Spleen (tissue), 11 donors: Measurements from ENCODE around the gene SCML2. TPM values are rescaled to one million over a fixed set of nuclear protein-coding genes. Genes with fewer than 3 reads are reported as not detected.
"Not testable (repeated sequence)": the region's sequence is repeated elsewhere in the genome, so short reads cannot be mapped to it uniquely, and the experiment has no call there.

ENCODE experiments used
- DNase-seq: peaks from one replicate; pipeline ENCODE4 v3.0.0-alpha.2; 2020
- H3K27ac ChIP-seq, 8 donors: fragments of 200-600 bp; sonication (generic) in 7 of 8; 1 replicate in 4 of 8; 2 replicates in 4 of 8; pipeline versions ENCODE4 v1.5.0 to v1.8.0; 2016 to 2021; ENCODE audit warnings: inconsistent platforms in 4 of 8, mild to moderate bottlenecking in 4 of 8, moderate library complexity in 1 of 8
- H3K27me3 ChIP-seq, 7 donors: fragments of 200-600 bp; sonication (generic) in 6 of 7; replicated peaks in 1 of 7; 1 replicate in 4 of 7; 2 replicates in 3 of 7; pipeline versions ENCODE4 v1.5.0 to v1.8.0; 2016 to 2021; ENCODE audit warnings: inconsistent platforms in 3 of 7, mild to moderate bottlenecking in 1 of 7
- H3K36me3 ChIP-seq, 6 donors: fragments of 200-600 bp; sonication (generic) in 5 of 6; 1 replicate in 4 of 6; 2 replicates in 2 of 6; pipeline versions ENCODE4 v1.5.0 to v1.8.0; 2016 to 2021; ENCODE audit warnings: inconsistent platforms in 2 of 6
- H3K4me1 ChIP-seq, 6 donors: fragments of 200-600 bp; sonication (generic) in 5 of 6; 1 replicate in 3 of 6; 2 replicates in 3 of 6; pipeline versions ENCODE4 v1.5.0 to v1.8.0; 2016 to 2021; ENCODE audit warnings: inconsistent platforms in 3 of 6
- H3K4me3 ChIP-seq, 8 donors: fragments of 200-600 bp; sonication (generic) in 7 of 8; 1 replicate in 4 of 8; 2 replicates in 4 of 8; pipeline versions ENCODE4 v1.5.0 to v1.8.0; 2016 to 2021; ENCODE audit warnings: inconsistent platforms in 4 of 8, mild to moderate bottlenecking in 4 of 8, moderate library complexity in 2 of 8
- H3K9me3 ChIP-seq, 8 donors: fragments of 200-600 bp; sonication (generic) in 7 of 8; 1 replicate in 4 of 8; 2 replicates in 4 of 8; pipeline versions ENCODE4 v1.5.0 to v1.8.0; 2016 to 2021; ENCODE audit warnings: inconsistent platforms in 4 of 8
- POLR2A ChIP-seq, 3 donors: fragments of 450-650 bp; IDR thresholded peaks; one replicate each; pipeline ENCODE4 v1.5.1; 2017; ENCODE audit warnings: antibody characterized with exemption in 3 of 3, mild to moderate bottlenecking in 1 of 3
- POLR2AphosphoS5 ChIP-seq, 3 donors: sonication (generic); formaldehyde crosslinking; IDR thresholded peaks; one replicate each; pipeline ENCODE4 v1.5.1; 2017; ENCODE audit warnings: antibody characterized with exemption in 3 of 3
- WGBS, 5 donors: extraction: QIAGEN DNeasy Blood & Tissue Kit in 3 of 5; methylation state at CpG; one replicate each; pipeline versions ENCODE4 v1.1.5 to v1.1.7; 2013 to 2018; 5-methylcytosine and 5-hydroxymethylcytosine counted together
- intact Hi-C: fragments of 100-400 bp; cut with DNase I; formaldehyde crosslinking; loops from one replicate; pipeline ENCODE4 v1.15.0; 2023; ENCODE audit warnings: low total_unique reads
- polyA plus RNA-seq, 3 donors: library from polyadenylated mRNA; stranded (reverse); fragments of 200-250 nt; gene quantifications; one replicate each; pipeline ENCODE4 v1.2.1, GENCODE V29; 2013
- total RNA-seq, 7 donors: library from RNA; depleted of rRNA in 3 of 7; stranded (reverse); fragments of >200 nt in 3 of 7; fragmentation: NEBNext Ultra II Directional in 4 of 7; extraction: Animal tissue kit (Norgen Biotek cat#: 25700) in 4 of 7; gene quantifications; one replicate each; pipeline versions ENCODE4 v1.1.0 to v1.2.1, GENCODE V29; 2016 to 2021
- TF ChIP-seq, protein P1 (sequence below), 11 experiments: fragments of 200-600 bp in 7 of 11; fragments of 450-650 bp in 4 of 11; sonication (generic) in 4 of 11; IDR thresholded peaks in 8 of 11; conservative IDR thresholded peaks in 3 of 11; 1 replicate in 7 of 11; 2 replicates in 4 of 11; pipeline versions ENCODE4 v1.4.0 to v1.8.0; 2016 to 2021; ENCODE audit warnings: antibody characterized with exemption in 11 of 11, inconsistent platforms in 4 of 11, mild to moderate bottlenecking in 1 of 11
- donor health status: healthy with polysubstance abuse.
- donor health status: DM: no; HTN: no; CAD: no; lungs with moderate emphysema.
- donor health status: DM: no; HTN: no; CAD: no.
- donor health status: Bipolar disorder and iron deficiency.
- donor health status: healthy.
- donor health status: DM: no; HTN: no; CAD: no.
- donor health status: DM: yes; HTN: yes; CAD: no.

Gene SCML2
- total and polyA plus RNA-seq, 10 donors = 1.1 to 3.7 (median 1.7) TPM

DNA sequence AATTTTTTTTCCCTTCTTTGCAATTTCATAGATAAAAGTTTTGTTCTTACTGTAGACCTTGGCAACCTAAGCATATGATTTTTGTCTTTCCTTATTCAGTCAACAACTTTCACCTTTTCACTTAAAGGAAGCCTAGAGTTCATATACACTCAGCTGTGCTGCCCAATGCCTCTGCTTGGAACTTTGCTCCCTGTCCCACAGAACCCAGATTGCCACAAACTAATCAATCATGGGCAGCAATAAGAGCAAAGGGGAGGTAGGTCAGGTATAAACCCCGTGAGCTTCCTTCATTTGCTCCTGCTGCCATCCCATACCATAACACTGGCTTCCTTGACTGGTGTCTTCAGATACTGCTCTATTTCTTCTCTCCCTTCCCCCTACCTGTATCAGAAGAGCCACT, 82.8 kb downstream of the SCML2 start:
- Histone ChIP-seq H3K27ac (no peak overlapping the region), H3K27me3 (no peaks in the 10 kb centered on the region), H3K4me3 (no peak overlapping the region), H3K9me3 (peaks cover 0 to 19% (median 4%) of the 10 kb centered on the region in 8 donors), H3K4me1 (no peaks in the 10 kb centered on the region), H3K36me3 (no peaks in the 10 kb centered on the region)
- WGBS, 5 donors = 50 to 84% (median 72%) methylated on average over 1 of the region's 1 CpG
- intact Hi-C loops = no loop called here
- no peak for TF ChIP-seq POLR2A (IDR thresholded peaks at IDR 0.05)
- no peak for DNase-seq

DNA sequence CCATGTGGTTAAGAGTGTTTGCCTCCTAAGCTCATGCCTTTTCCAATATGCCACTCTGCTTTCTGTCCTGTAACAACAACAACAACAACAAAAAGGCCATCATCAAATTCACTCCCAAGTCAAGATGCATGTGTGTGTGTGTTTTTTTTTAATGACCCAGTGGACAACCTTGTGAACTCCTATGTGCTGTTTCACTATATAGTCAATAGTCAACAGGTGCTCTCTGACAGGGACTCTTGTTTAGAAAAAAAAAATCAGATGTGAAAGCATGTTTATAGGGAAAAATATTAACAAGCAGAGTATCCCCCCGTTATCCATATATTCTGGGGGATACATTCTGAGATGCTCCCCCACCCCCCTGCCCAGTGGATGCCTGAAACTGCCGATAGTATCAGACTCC, 83.2 kb downstream of the SCML2 start:
- Histone ChIP-seq H3K27ac (no peak overlapping the region), H3K27me3 (no peaks in the 10 kb centered on the region), H3K4me1 (no peaks in the 10 kb centered on the region), H3K9me3 (peaks cover 0 to 16% (median 4%) of the 10 kb centered on the region in 8 donors), H3K36me3 (no peaks in the 10 kb centered on the region), H3K4me3 (no peak overlapping the region)
- intact Hi-C loops = no loop called here
- no peak for TF ChIP-seq POLR2A (IDR thresholded peaks at IDR 0.05)
- TF ChIP-seq, protein P1, sequence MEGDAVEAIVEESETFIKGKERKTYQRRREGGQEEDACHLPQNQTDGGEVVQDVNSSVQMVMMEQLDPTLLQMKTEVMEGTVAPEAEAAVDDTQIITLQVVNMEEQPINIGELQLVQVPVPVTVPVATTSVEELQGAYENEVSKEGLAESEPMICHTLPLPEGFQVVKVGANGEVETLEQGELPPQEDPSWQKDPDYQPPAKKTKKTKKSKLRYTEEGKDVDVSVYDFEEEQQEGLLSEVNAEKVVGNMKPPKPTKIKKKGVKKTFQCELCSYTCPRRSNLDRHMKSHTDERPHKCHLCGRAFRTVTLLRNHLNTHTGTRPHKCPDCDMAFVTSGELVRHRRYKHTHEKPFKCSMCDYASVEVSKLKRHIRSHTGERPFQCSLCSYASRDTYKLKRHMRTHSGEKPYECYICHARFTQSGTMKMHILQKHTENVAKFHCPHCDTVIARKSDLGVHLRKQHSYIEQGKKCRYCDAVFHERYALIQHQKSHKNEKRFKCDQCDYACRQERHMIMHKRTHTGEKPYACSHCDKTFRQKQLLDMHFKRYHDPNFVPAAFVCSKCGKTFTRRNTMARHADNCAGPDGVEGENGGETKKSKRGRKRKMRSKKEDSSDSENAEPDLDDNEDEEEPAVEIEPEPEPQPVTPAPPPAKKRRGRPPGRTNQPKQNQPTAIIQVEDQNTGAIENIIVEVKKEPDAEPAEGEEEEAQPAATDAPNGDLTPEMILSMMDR (IDR thresholded peaks at IDR 0.05 in 8 of 11, conservative IDR thresholded peaks at IDR 0.05 in 3 of 11) = no peak
- no peak for TF ChIP-seq POLR2AphosphoS5 (IDR thresholded peaks at IDR 0.05)
- 78 to 100% (median 97%) methylated on average over 2 of the region's 2 CpGs for WGBS, 5 donors
- no peak for DNase-seq

DNA sequence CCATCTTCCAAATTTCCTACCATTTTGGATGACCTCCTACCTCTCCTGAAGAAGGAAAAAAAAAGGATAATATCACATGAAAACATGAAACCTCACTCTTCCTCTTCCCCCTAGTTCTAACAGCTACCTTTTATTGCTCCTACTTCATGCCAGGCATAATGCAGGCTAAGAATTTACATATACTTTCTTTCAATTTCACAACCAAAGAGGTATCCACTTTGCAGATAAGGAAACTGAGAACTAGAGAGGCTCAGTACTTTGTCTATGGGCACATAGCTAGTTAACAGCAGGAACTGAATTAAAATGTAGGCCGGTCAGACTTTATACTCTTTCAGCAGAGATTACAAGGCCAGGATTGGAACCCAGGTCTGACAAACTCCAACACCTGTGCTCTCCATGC, 99.4 kb downstream of the SCML2 start:
- H3K9me3 ChIP-seq = no peaks in the 10 kb centered on the region
- DNase-seq = no peak
- intact Hi-C loops = no loop called here
- no peak overlapping the region for H3K27ac ChIP-seq
- TF ChIP-seq POLR2AphosphoS5 (IDR thresholded peaks at IDR 0.05) (no peak), POLR2A (IDR thresholded peaks at IDR 0.05) (no peak)
- TF ChIP-seq, protein P1 (IDR thresholded peaks at IDR 0.05 in 8 of 11, conservative IDR thresholded peaks at IDR 0.05 in 3 of 11) = no peak
- H3K4me3 ChIP-seq = no peak overlapping the region
- H3K4me1 ChIP-seq = no peaks in the 10 kb centered on the region
- H3K36me3 ChIP-seq = no peaks in the 10 kb centered on the region
- whole genome bisulfite sequencing, 5 donors = 93 to 100% (median 96%) methylated on average over 1 of the region's 1 CpG
- H3K27me3 ChIP-seq = no peaks in the 10 kb centered on the region

DNA sequence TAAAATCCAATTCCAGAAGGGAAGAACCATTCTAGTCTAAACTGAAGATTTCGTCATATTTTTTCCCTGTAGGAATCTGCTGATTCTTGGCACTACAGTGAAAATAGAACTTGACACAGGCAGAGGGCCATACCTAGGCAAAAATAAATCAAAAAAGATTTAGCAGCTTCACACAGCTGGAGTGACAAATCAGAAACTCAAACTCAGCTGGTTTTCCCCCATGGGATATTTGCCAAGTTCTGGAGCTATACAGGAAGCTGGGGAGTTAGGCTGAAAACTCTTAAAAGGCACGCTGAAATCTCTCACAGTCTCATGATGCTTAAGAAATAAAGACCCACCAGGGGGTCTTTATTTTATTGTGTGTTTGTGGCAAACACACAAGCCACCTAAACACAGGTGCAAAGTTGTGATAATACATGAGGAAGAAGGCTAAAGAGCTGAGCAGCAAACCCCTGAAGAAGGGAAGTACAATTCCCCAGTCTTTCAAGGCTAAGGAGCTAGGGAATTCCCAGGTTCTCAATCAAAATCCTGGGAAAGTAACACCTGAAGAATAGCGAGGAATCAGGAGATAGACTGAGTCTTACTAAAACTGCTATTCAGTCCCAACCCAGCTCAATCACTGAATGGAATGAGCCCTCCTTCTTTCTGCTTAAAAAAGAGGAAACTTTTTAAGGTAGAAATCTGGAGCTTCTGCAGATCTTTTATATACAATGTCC, 101.7 kb downstream of the SCML2 start:
- Histone ChIP-seq H3K27me3 (no peaks in the 10 kb centered on the region), H3K36me3 (no peaks in the 10 kb centered on the region), H3K4me3 (no peak overlapping the region), H3K9me3 (no peaks in the 10 kb centered on the region), H3K4me1 (no peaks in the 10 kb centered on the region), H3K27ac (no peak overlapping the region)
- DNase-seq = no peak
- no peak for TF ChIP-seq POLR2AphosphoS5 (IDR thresholded peaks at IDR 0.05)
- no peak for TF ChIP-seq POLR2A (IDR thresholded peaks at IDR 0.05)
- TF ChIP-seq, protein P1 (IDR thresholded peaks at IDR 0.05 in 8 of 11, conservative IDR thresholded peaks at IDR 0.05 in 3 of 11) = no peak
- intact Hi-C loops = no loop called here
- WGBS, 5 donors = 38 to 52% (median 41%) methylated on average over 3 of the region's 3 CpGs

DNA sequence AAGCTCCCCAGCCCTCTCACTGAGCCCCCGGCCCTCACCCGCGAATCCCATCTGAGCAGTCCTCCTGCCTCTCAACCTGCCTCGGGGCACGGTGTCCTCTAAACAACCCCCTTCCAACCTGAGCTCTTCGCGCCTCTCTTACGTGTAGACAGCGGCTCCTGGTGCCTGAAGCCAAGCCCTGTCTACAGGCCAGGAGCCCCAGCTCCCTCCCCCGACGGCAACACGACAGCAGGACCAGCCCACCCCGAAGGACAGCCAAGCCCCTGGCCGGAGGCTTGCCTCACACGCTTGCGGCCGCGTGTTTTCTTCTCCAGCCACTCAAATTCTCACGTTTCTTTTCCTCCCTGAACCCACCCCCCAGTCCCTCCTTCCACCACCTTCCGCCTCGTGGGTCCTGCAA, 124.8 kb downstream of the SCML2 start:
- DNase-seq, H3K36me3 ChIP-seq, H3K4me3 ChIP-seq, H3K27ac ChIP-seq, H3K27me3 ChIP-seq, H3K4me1 ChIP-seq, intact Hi-C loops, H3K9me3 ChIP-seq: not testable (repeated sequence)
- 75 to 96% (median 77%) methylated on average over 5 to 20 of the region's 21 CpGs for WGBS, 5 donors
